Left cardiac atrium (tissue), 4 donors: Measurements from ENCODE around the gene MTERF4. TPM values are rescaled to one million over a fixed set of nuclear protein-coding genes. Genes with fewer than 3 reads are reported as not detected.

ENCODE experiments used
- ATAC-seq, 2 donors: fragments of 200-7000 bp; cut with Tn5 transposase; one replicate each; pipeline ENCODE4 v1.9.1; 2020; ENCODE audit warnings: mild to moderate bottlenecking in 2 of 2, moderate library complexity in 2 of 2
- DNase-seq: peaks from one replicate; pipeline ENCODE4 v3.0.0-alpha.2; 2020
- intact Hi-C, 2 donors: fragments of 100-400 bp; cut with DNase I; formaldehyde crosslinking; loops; one replicate each; pipeline versions ENCODE4 v1.14.1 to v1.15.1; 2022 to 2023
- total RNA-seq, 2 donors: library from RNA; stranded (reverse); fragmentation: NEBNext Ultra II Directional; extraction: Animal tissue kit (Norgen Biotek cat#: 25700); gene quantifications; one replicate each; pipeline ENCODE4 v1.2.1, GENCODE V29; 2021
- donor health status: DM: no; HTN: yes; CAD: no.
- donor health status: DM: no; HTN: yes; CAD: no; lungs with severe emphysema.
- donor health status: DM: yes; HTN: yes; CAD: no.
- donor health status: Dilated cardiomyopathy.

The MTERF4 gene
- total RNA-seq, 2 donors from 2014 or later, result 19.1 to 21.7 TPM

GRCh38 chr2:241136191-241136590, 34.1 kb upstream of the MTERF4 start:
- intact Hi-C loops, result no loop called here
- DNase-seq, result no peak
- no peak for ATAC-seq

- ATAC-seq, result no peak
- DNase-seq, result no peak
Observed at GRCh38 chr2:241135737-241136136, 33.6 kb upstream of the MTERF4 start.

GRCh38 chr2:241134711-241135110, 32.6 kb upstream of the MTERF4 start:
- no peak for DNase-seq
- no peak for ATAC-seq
- intact Hi-C loops, result no loop called here

More at GRCh38 chr2:241135737-241136136, 33.6 kb upstream of the MTERF4 start:
- intact Hi-C loops, result no loop called here

GRCh38 chr2:241133436-241133820, 31.3 kb upstream of the MTERF4 start:
- DNase-seq (no peak), ATAC-seq (no peak)
- intact Hi-C loops, result no loop called here

GRCh38 chr2:241132538-241133435, 30.7 kb upstream of the MTERF4 start:
- ATAC-seq, result no peak
- no peak for DNase-seq
- intact Hi-C loops, result no loop called here

GRCh38 chr2:241131531-241131930, 29.4 kb upstream of the MTERF4 start:
- intact Hi-C loops, result no loop called here
- DNase-seq (no peak), ATAC-seq (no peak)

- ATAC-seq (no peak), DNase-seq (no peak)
- intact Hi-C loops, result no loop called here
Observed at GRCh38 chr2:241130316-241130715, 28.2 kb upstream of the MTERF4 start.

GRCh38 chr2:241129086-241129871, 27.2 kb upstream of the MTERF4 start:
- no peak for DNase-seq

GRCh38 chr2:241128266-241128665, 26.2 kb upstream of the MTERF4 start:
- ATAC-seq, result no peak
- no peak for DNase-seq
- intact Hi-C loops, result no loop called here

More at GRCh38 chr2:241129086-241129871, 27.2 kb upstream of the MTERF4 start:
- ATAC-seq, result no peak
- intact Hi-C loops, result no loop called here

GRCh38 chr2:241126771-241127202, 24.7 kb upstream of the MTERF4 start:
- ATAC-seq (no peak), DNase-seq (no peak)
- intact Hi-C loops, result no loop called here

GRCh38 chr2:241126201-241126611, 24.1 kb upstream of the MTERF4 start:
- no peak for DNase-seq
- intact Hi-C loops, result no loop called here
- no peak for ATAC-seq

- DNase-seq (no peak), ATAC-seq (no peak)
- intact Hi-C loops, result no loop called here
Observed at GRCh38 chr2:241125626-241126025, 23.5 kb upstream of the MTERF4 start.

- DNase-seq, result no peak
- intact Hi-C loops, result no loop called here
- ATAC-seq, result peak in 1 of 2 donors; percentile 91
Observed at GRCh38 chr2:241123816-241124536, 21.9 kb upstream of the MTERF4 start.

- intact Hi-C loops, result no loop called here
- ATAC-seq (no peak), DNase-seq (no peak)
Observed at GRCh38 chr2:241122376-241123002, 20.4 kb upstream of the MTERF4 start.

- ATAC-seq (no peak), DNase-seq (no peak)
- intact Hi-C loops, result no loop called here
Observed at GRCh38 chr2:241121008-241121407, 18.9 kb upstream of the MTERF4 start.

GRCh38 chr2:241120440-241120839, 18.4 kb upstream of the MTERF4 start:
- ATAC-seq (no peak), DNase-seq (no peak)
- intact Hi-C loops, result no loop called here

- intact Hi-C loops, result no loop called here
- DNase-seq (no peak), ATAC-seq (no peak)
Observed at GRCh38 chr2:241118737-241119505, 16.8 kb upstream of the MTERF4 start.
